ENCODE data around the gene PPP1R13B. TPM values are rescaled to one million over a fixed set of nuclear protein-coding genes. Genes with fewer than 3 reads are reported as not detected.

PPP1R13B gene
- total RNA-seq, 1 donor from 2014 or later = 14.1 TPM

- DNase-seq = no peak
Measured at GRCh38 chr14:103712633-103713247, 134.6 kb downstream of the PPP1R13B start.

- DNase-seq = no peak
Measured at GRCh38 chr14:103711516-103712431, 135.6 kb downstream of the PPP1R13B start.

- no peak for DNase-seq
Measured at GRCh38 chr14:103710771-103711377, 136.5 kb downstream of the PPP1R13B start.

- DNase-seq = no peak
Measured at GRCh38 chr14:103709814-103710213, 137.6 kb downstream of the PPP1R13B start.

GRCh38 chr14:103708750-103709187 is 138.6 kb downstream of the PPP1R13B start:
- no peak for DNase-seq

GRCh38 chr14:103707329-103708263 is 139.8 kb downstream of the PPP1R13B start:
- no peak for DNase-seq

GRCh38 chr14:103706551-103707328 is 140.6 kb downstream of the PPP1R13B start:
- DNase-seq = no peak

- DNase-seq = no peak
Measured at GRCh38 chr14:103705504-103706284, 141.7 kb downstream of the PPP1R13B start.

- no peak for DNase-seq
Measured at GRCh38 chr14:103705118-103705503, 142.3 kb downstream of the PPP1R13B start.

GRCh38 chr14:103704708-103705107 is 142.7 kb downstream of the PPP1R13B start:
- DNase-seq = no peak

GRCh38 chr14:103703433-103704385 is 143.7 kb downstream of the PPP1R13B start:
- no peak for DNase-seq

- DNase-seq = no peak
Measured at GRCh38 chr14:103702497-103703432, 144.6 kb downstream of the PPP1R13B start.

GRCh38 chr14:103702095-103702494 is 145.3 kb downstream of the PPP1R13B start:
- no peak for DNase-seq

GRCh38 chr14:103700753-103701490 is 146.5 kb downstream of the PPP1R13B start:
- DNase-seq = no peak

- no peak for DNase-seq
Measured at GRCh38 chr14:103699901-103700752, 147.2 kb downstream of the PPP1R13B start.

- no peak for DNase-seq
Measured at GRCh38 chr14:103699261-103699661, 148.1 kb downstream of the PPP1R13B start.

All from tongue (tissue), 2 donors.